HG02610 (cell line): ENCODE data around the gene COBL.

Experiments used
- ATAC-seq: cut with Tn5 transposase; IDR thresholded peaks from one replicate; pipeline ENCODE4 v1.9.1; 2021; ENCODE audit warnings: mild to moderate bottlenecking, moderate library complexity; ENCODE audit not compliant: unreplicated experiment

COBL gene

GRCh38 chr7:51276967-51277366 is 39.6 kb downstream of the COBL start:
- no peak for ATAC-seq

GRCh38 chr7:51276091-51276605 is 40.5 kb downstream of the COBL start:
- no peak for ATAC-seq

- no peak for ATAC-seq
Observed at GRCh38 chr7:51275532-51275931, 41.1 kb downstream of the COBL start.

- ATAC-seq: no peak
Observed at GRCh38 chr7:51274955-51275354, 41.7 kb downstream of the COBL start.

GRCh38 chr7:51274001-51274400 is 42.6 kb downstream of the COBL start:
- ATAC-seq: no peak

GRCh38 chr7:51273360-51273759 is 43.2 kb downstream of the COBL start:
- ATAC-seq: no peak

GRCh38 chr7:51270965-51271364 is 45.6 kb downstream of the COBL start:
- no peak for ATAC-seq

- ATAC-seq: no peak
Observed at GRCh38 chr7:51269911-51270310, 46.7 kb downstream of the COBL start.

- no peak for ATAC-seq
Observed at GRCh38 chr7:51269321-51269720, 47.3 kb downstream of the COBL start.

- no peak for ATAC-seq
Observed at GRCh38 chr7:51268859-51269258, 47.8 kb downstream of the COBL start.

GRCh38 chr7:51267169-51267568 is 49.4 kb downstream of the COBL start:
- no peak for ATAC-seq

GRCh38 chr7:51265066-51265907 is 51.3 kb downstream of the COBL start:
- no peak for ATAC-seq

- no peak for ATAC-seq
Observed at GRCh38 chr7:51263631-51264484, 52.8 kb downstream of the COBL start.

GRCh38 chr7:51262796-51263531 is 53.6 kb downstream of the COBL start:
- ATAC-seq: no peak

GRCh38 chr7:51261950-51262795 is 54.4 kb downstream of the COBL start:
- ATAC-seq: no peak

GRCh38 chr7:51261117-51261835 is 55.3 kb downstream of the COBL start:
- no peak for ATAC-seq

GRCh38 chr7:51260516-51260915 is 56.1 kb downstream of the COBL start:
- ATAC-seq: no peak

- no peak for ATAC-seq
Observed at GRCh38 chr7:51259766-51260165, 56.8 kb downstream of the COBL start.

GRCh38 chr7:51256916-51257315 is 59.7 kb downstream of the COBL start:
- no peak for ATAC-seq
